ENCODE results near the gene ZDHHC21. TPM values are rescaled to one million over a fixed set of nuclear protein-coding genes. Genes with fewer than 3 reads are reported as not detected.

Gene ZDHHC21
- total RNA-seq, 4 donors from 2014 or later, result 12.0 to 18.4 (median 16.1) TPM

DNA sequence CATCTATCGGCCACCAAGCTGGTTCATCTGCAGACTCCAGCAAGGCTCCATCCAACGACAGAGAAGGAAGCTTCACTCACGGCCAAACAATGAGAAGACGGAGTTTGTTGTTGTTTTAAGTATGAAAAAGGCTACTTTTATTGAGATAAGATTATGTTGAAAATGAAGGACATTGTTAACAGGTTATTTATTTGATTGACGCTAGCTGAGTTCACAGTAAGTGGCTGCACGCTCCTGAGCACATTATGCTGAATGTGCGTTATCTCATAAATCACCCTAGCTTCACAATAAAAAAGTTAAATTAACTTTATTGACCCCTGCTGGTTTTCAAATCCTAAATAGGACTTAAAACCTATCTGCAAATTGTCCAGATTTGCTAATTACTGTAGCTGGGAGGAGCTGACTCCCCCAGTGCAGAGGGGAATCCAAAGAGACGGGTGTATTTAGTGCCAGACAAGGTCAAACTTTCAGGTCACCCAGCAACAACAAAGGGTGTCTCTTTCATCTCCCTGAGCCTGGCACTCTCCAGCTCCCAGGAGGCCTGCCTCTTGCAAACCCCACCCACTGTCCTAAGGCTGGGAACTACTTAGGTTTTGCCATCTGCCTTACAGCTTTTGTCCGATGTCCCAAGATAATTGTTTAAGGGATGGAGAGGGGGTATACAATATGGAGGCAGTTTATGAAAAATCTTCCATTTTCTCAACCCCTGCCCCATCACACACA lies 129.2 kb downstream of the ZDHHC21 start:
- TF ChIP-seq EP300 (IDR thresholded peaks at IDR 0.05) (no peak), POLR2A (IDR thresholded peaks at IDR 0.05) (no peak)
- TF ChIP-seq, protein P1, sequence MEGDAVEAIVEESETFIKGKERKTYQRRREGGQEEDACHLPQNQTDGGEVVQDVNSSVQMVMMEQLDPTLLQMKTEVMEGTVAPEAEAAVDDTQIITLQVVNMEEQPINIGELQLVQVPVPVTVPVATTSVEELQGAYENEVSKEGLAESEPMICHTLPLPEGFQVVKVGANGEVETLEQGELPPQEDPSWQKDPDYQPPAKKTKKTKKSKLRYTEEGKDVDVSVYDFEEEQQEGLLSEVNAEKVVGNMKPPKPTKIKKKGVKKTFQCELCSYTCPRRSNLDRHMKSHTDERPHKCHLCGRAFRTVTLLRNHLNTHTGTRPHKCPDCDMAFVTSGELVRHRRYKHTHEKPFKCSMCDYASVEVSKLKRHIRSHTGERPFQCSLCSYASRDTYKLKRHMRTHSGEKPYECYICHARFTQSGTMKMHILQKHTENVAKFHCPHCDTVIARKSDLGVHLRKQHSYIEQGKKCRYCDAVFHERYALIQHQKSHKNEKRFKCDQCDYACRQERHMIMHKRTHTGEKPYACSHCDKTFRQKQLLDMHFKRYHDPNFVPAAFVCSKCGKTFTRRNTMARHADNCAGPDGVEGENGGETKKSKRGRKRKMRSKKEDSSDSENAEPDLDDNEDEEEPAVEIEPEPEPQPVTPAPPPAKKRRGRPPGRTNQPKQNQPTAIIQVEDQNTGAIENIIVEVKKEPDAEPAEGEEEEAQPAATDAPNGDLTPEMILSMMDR (IDR thresholded peaks at IDR 0.05), result no peak
- Histone ChIP-seq H3K4me1 (no peaks in the 10 kb centered on the region), H3K4me3 (no peak overlapping the region), H3K27me3 (no peaks in the 10 kb centered on the region), H3K9me3 (no peaks in the 10 kb centered on the region), H3K36me3 (no peaks in the 10 kb centered on the region), H3K27ac (no peak overlapping the region)
- no peak for DNase-seq (ENCODE audit: low spot score in 2 of 2)
- 67 to 72% methylated on average over 9 of the region's 9 CpGs for WGBS, 2 donors

DNA sequence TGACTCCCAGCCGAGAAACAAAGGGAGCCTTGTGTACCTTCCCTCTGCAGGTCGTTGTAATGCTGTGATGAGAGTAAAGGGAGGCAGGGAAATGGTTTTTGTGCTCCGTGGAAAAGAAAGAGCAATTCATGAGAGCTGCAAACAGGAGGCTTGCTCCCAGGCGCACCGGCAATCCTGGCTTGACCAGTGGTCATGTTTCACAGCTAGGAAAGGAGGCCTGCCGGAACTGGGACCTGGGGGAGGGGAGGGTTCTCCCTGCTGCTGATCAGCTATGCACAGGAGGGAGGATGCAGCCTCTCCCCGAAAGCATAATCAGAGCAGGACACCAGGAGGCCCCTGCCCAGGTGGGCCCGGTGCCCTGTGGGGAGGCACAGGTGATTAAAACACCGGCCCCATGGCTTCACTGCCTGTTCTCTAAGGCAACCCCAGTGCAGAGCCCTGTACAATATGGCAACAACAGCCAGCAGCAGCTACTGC lies 131.3 kb downstream of the ZDHHC21 start:
- H3K27me3 ChIP-seq, result no peaks in the 10 kb centered on the region
- H3K4me1 ChIP-seq, result no peaks in the 10 kb centered on the region
- 43 to 44% methylated on average over 9 of the region's 9 CpGs for WGBS, 2 donors
- H3K9me3 ChIP-seq, result no peaks in the 10 kb centered on the region
- TF ChIP-seq, protein P1 (IDR thresholded peaks at IDR 0.05), result no peak
- TF ChIP-seq POLR2A (IDR thresholded peaks at IDR 0.05) (no peak), EP300 (IDR thresholded peaks at IDR 0.05) (no peak)
- no peak for DNase-seq (ENCODE audit: low spot score in 2 of 2)
- H3K27ac ChIP-seq, result no peak overlapping the region
- no peak overlapping the region for H3K4me3 ChIP-seq
- no peaks in the 10 kb centered on the region for H3K36me3 ChIP-seq

Other genes starting within 250 kb of the ZDHHC21 start
- gene CER1, start 29.3 kb upstream of the ZDHHC21 start, total RNA-seq, result 1 to 10 TPM in 1 of 4 donors, not detected in 3; 1.5 TPM
- gene FREM1, start 217.0 kb upstream of the ZDHHC21 start, total RNA-seq, result 1 to 10 TPM; 3.3 to 7.1 (median 5.2) TPM